ENCODE data around the gene VPS41.

The VPS41 gene

DNA sequence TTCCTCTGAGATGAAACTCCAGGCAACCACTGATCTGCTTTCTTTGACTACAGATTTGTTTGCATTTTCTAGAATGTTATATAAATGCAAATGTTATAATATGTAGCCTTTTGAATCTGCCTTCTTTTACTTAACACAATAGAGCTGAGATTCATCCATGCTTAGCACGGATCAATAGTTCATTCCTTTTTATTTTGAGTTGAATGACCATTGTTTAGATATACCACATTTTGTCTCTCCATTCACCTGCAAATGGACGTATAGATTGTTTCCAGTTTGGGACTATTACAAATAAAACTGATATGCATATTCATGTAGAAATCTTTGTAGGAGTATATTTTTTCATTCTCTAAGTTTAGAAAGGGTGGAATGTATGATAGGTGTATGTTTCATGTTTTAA lies 57.7 kb downstream of the VPS41 start:
- DNase-seq, result no peak

DNA sequence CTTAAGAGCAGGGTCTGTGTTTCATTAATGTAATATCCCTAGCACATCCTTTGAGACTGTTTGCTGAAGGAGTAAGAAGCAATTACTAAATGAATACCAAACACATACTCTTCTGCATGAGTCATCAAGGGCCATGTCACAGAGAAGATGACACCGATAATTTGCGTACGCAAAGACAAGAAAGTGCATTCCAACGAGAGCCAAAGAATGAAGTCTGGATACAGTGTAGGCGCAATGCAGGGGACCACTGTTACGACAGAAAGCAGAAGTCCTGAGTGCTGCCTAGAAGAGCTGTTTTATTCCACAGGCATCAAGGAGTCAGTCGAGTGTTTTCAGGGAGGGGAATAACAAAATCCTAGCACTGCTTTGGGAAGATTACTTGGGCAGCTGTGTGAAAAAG lies 62.7 kb downstream of the VPS41 start:
- DNase-seq, result no peak

DNA sequence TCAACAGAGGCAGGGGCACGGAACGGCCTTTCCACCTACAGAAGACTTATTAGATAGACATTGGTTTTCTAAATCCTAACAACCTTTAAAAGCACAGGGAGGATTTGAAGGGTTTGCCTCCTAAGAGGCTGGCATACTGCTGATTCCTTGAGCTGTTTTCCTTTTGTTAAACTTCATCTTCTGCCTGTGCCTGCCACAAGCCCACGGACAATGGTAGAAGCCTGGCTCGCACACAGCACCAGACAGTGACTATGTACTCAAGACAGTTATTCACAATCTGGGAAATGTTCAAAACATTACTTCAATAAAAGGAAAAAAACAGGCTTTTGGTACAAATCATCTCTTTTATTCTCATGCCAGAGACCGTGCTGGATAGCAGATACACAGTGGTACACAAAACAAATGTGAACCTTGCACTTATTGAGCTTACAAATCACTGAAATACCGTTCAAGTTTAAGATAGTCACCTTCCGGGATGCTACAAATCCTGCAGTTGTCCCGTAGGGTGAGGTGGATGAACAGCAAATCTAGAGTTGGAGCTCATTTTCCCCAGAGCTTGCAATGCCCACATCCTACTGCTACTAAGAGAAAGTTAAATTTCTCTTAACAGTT lies 63.9 kb downstream of the VPS41 start:
- no peak for DNase-seq

DNA sequence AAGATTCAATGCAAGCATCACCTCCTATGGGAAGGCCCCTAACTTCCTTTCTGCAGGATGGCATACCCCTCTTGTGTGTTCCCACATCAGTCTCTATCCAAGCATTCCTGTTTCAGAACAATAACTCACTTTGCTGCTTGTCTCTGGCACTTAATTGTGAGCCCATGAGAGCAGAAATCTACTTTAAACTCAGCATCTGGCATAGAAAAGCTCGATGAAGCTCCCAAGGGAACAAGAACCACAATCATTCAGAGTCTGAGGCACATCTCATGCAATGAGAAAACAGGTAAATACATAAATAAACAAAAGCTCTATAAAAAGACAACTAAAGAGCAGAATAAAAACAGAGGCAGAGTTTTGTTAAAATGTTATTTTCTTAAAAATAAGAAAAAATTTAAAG lies 66.2 kb downstream of the VPS41 start:
- no peak for DNase-seq

DNA sequence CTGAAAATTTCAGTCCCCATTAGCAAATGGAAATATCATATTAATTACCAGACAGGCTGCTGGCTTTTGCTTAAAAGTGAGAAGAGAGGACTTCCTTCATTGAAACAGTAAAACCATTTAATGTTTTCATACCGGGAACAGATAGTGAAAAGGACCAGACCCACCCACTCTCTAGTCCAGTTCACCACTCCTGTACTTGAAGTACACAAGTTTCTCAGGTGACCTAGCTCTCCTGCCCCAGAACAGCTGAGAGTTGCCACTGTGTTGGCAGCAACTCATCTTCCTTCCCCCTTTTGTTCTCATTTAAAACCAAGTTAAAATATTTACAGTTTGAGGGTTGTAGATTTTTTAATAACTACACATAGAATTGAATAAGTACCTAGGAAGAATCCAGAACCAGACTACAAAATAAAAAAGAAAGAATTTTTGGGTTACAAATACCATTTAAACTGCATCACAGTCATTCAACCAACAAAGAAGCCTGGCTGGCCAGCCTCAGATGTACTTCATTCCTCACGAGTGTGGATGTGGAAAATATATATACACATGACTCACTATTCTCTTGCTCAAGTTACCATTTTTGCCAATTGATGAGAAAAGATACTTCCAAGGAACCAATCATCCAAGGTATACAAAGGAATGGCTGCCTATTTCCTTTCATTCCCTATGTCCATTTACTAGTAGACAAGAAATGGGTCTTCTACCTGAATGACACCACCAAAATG lies 68.1 kb downstream of the VPS41 start:
- DNase-seq, result no peak

DNA sequence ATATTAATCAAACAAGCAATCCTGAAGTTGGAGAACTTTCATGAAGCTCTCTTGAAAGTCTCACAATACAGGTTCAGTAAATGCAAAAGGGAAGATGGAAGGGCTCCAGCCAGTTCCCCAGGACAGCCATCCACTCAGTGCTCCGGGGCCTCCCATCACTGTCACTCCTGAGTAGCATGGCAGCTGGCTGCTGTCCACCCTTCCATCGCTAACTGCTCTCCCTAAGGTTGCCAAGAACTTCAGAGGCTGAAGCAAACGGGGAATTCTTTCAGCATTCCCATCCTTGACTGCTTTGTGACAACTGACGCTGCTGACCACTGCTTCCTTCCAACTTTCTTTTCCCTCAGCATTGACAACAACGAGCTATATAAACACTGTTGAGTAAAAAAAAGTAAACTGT lies 69.1 kb downstream of the VPS41 start:
- no peak for DNase-seq

DNA sequence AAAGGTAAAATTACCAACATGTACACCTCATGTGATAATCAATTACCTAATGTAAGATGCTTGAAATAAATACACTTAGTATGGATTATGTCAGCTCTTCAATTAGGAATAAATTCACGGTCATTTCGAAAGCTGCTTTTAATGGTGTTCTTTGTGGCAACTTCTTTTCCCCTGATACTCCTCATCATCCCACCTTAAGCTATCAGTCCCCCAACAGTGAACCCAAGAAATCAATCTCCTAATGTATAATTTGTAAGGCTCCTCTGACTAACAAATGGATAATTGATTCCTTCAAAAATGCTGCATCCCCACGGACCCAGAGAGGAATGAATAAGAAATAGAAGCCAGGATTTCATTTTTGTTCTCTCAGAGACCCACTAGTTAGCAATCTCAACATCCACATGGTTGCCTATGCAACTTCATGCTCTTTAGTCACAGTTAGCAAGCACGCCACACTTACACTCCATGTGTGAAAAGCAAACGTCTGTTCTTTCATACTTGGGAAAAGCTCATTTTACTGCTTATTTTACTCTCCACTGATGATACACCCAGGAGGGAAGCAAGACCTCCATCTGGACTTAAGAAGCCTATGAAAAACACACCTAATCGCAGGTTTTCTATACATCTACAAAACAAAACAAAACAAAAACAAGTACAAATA lies 70.1 kb downstream of the VPS41 start:
- DNase-seq, result no peak

DNA sequence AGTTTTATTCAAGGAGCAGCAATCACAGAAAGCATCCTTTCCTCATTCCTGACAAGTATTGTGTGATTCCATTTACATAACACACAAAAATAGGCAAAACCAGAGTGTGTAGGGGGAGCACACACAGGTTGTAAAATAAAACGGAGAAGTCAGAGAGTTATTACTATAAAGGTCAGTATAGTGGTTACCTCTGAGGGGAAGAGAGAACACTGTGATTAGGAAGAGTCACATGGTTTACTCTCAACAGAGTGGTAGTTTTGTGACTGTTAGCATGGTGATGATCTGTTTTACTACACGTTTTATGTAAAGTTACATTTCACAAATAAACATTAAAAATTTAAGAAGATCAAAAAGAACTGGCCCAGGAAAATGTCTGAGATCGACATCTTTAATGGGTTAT lies 74.6 kb downstream of the VPS41 start:
- no peak for DNase-seq

DNA sequence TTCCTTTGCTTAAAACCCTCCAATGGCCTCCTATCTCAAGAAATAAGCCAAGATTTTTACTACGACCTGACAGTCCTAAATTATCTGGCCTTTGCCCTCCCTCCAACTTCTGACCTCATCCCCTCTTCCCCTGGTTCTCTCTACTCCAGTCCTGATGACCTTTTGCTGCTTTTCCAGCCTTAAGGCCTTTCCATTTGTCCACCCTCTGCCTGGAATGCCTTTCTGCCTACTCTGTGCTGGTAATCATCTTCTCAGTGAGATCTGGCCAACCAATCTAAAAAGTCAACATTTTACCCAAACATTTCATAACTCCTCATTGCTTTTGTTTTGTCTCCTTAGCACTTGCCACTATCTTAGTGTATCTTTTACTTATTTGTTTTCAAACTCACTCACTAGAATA lies 75.7 kb downstream of the VPS41 start:
- no peak for DNase-seq

DNA sequence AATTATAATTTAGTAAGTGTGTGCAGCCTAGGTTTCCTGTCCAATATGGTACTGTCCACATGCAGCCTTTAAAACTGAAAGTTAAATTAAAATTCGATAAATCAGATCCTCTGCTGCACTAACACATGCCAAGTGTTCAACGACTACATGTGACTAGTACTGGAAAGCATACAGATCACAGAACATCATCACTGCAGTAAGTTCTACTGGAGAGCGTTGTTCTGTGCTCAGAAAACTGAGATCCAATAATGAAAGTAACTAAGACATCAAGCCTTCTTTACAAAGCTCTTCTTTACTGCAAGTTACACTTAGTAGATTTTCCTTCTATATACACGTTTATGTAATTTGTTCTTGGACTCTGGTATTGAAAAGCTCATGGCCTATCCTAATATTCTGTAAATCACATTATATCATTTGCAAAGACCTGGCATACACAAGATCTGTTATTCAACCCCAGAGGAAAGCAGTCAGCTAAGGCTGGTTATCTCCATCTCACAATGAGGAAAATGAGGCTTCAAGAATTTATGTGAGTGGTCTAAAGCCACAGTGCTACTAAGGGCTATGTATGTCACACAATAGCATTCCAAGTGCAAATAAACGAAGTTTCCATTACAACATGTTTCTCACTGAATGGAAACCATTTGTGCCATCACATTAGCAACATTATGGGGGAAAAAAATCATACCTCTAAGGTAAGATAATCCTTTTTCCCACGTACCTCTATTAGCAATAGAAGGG lies 77.6 kb downstream of the VPS41 start:
- DNase-seq, result no peak

DNA sequence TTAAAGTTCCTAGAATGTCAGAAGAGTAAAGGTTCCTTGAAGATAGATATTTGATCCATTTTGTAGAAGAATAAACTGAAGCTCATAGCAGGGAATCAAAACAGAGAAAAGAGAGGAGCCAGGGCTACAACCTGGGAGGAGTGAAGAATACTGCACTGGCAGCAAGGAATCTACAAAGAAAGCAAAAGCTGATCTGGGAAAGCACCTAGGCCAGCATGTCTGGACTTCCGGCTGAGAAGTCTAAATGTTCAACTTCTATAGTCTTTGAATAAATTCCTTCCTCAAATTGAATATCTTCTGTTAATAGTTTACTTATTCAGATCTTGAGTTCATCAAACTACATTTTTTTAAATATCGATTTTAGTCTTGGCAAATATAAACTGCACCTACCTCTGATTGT lies 78.2 kb downstream of the VPS41 start:
- no peak for DNase-seq

DNA sequence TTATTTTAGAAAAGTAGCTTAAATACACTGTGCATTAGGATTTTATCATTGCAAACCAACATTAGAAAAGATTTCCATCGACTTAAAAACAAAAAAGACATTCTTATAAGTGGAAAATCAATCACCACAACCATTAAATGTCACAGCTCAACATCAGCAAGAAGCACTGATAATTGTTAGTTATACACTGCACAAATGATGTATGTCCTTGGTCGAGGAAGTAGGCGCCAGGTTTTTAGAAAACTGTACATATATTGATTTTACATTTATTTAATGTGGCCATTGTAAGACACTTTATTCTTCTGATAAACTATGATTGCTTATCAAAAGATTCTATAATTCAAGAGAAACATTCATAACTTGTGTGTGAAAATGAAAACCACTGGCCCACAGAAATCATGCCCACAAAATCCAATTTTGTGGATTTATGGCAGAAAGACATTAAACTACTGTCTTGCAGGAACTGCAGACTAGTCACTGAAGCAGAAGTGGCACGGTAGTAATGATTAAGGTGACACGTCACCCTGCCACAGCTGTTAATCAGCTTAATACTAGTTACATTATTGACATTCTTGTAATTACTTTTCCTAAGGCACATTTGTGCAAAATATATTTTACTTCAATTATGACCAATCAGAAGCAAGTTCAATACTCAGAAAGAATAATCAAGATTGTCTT lies 79.4 kb downstream of the VPS41 start:
- no peak for DNase-seq

DNA sequence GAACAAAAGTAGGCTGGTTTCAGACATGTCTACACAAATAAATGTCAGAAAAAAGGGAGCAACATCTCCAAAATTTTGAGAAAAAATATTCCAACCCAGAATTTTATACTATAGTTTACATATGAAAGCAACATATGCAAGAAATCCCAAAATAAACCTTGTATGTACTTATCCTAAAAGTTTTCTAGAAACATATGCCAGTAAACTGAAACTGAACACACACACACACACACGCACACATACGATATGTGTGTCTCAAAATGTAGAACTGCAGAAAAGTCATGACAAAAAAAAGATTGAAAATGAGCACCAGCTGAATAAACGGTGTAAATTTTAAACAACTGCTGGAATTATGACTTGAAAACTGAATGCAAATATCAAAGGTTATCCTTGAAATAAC lies 81.0 kb downstream of the VPS41 start:
- DNase-seq, result no peak

DNA sequence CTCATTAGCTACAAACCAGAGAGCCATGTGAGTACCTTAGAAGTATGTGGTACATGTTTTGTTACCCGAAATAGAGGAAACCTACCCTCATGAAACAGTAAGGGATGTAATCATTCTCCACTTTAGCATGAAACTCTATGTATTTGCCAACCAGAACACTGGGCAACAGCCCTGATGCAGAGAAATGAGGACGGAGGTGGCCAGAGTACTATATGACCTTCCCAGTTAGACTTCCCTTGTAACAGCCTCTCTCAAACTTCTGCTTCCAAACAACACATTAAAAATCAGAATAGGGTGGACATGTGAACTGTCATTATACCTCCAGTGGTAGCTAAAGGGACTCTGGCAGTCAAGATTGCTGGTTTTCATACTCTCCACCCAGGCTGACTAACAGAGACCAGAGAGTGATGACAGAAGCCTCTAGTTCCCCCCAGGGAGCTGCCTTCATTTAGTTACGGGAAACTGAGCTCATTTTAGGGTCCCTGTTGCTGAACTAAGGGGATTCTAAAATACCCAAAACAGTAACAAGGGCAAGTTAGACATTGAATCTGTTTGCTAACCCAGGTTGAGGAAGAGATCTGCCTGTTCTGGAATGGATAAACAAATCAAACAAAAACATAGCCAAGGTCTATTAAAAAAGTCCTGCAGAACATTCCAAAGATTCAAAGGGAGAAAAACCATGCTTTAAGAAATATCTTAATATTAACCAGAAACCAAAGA lies 83.1 kb downstream of the VPS41 start:
- DNase-seq, result no peak

DNA sequence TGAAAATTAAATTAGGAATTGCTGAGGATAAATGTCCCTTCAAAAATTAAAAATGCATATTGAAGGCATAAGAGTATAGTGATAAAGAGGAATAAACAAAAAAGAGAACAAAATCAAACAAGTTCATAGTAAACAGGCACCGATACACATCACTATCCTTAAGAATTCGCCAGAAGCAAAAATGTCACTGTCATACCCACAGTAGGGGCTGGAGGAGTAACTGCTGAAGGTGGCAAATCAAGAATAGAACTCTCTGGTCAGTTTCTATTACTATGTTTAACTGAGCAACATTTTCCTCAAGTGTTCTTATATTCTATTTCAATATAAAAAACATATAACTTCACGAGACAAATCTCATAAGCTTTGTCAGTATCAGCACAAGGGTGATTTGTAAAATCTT lies 84.0 kb downstream of the VPS41 start:
- no peak for DNase-seq

DNA sequence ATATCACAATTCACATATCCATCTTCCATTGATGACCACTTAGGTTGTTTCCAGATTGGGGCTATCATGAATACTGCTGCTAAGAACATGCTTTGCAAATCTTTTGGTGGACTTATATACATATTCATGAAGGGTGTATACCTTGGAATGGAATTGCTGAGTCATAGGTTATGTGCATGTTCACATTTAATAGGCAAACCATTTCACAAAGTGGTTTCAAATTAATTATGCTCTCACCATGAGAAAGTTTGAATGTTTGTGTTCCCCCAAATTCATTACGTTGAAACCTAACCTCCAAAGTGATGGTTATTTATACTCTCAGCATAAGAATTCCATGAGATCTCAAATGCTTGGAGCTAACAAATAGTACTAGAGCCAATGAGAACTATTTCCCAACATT lies 86.4 kb downstream of the VPS41 start:
- DNase-seq, result no peak

DNA sequence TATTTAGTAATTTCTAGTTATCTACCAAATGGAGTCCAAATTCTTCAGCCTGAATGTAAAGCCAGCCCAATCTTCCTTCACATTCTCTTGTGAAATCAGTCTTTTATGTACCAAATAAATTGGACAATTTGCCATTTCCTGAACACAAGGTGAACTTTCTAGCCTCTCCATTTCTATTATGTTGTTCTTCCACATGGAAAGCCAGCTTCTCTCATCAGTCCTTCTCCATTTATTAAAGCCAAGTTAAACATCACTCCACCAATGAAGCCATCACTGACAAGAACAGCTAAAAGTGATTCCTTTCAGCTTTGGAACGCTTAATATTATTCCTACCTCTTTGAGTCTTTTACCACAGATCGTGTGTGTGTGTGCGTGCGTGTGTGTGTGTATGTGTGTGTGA lies 88.4 kb downstream of the VPS41 start:
- no peak for DNase-seq

DNA sequence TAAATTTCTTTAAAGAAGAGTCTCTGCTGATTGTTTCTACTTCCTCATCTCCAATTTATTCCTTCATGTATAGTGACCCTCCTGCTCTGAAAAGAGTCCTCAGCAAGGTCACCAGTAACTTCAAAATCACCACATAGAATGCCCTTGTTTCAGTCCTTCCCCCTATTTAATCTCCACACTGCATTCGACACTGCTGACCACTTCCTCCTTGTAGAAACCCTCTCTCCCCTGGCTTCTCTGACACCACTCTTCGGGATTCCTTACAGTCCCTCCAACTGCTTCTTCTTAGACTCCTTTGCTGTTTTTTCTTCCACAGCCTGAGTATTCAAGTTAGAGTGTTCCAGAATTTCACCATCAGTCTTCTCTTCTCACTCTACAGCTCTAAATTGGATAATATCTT lies 89.5 kb downstream of the VPS41 start:
- no peak for DNase-seq

DNA sequence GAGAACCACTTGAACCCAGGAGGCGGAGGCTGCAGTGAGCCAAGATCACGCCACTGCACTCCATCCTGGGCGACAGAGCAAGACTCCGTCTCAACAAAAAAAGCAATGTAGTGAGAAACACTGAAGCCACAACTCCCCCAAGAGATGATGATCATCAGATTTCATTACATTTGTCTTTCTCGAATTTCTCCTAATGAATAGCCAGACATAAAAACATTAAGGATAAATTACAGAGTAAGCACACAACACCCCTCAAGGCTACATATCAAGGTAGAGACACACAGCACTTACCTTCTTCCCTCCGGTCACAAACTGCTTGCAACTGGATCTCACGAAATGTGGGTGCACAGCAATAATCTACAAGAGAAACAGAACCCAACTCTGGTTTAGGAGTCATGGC lies 91.5 kb downstream of the VPS41 start:
- DNase-seq, result no peak

DNA sequence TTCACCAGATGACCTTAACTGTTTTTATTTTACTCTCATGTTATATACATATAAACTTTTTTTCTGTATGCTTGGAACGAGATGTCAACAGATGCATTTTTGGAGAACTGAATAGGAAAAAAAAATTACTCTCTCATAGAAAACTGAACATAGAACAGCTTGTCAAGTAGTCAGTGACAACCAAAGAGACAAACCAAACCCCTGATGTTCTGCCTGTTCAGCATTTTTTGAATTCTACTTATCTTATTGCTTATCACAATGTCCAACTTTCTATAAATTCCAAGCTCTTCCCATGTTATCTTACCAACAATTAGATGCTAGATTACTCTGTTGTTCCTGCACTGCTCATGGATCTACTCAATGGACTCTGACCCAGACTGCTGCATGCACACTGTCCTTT lies 95.2 kb downstream of the VPS41 start:
- no peak for DNase-seq

DNA sequence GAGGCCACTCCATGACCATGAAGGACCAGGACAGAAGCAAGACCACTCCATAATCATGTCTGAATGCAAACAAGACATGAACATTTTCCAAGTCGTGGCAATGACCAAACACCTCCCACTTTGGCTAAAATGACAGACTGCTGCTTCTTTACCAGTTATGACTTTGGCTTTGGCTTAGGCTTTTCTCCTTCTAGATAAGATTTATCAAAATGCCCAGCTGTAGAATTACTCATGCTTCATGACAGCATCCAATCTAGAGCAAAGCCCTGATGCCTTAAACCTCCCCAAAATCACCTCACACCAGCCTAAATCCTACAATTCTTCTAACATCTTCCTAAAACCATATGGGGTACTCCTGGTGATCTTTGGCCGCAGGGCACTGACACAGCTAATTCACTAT lies 102.1 kb downstream of the VPS41 start:
- no peak for DNase-seq

DNA sequence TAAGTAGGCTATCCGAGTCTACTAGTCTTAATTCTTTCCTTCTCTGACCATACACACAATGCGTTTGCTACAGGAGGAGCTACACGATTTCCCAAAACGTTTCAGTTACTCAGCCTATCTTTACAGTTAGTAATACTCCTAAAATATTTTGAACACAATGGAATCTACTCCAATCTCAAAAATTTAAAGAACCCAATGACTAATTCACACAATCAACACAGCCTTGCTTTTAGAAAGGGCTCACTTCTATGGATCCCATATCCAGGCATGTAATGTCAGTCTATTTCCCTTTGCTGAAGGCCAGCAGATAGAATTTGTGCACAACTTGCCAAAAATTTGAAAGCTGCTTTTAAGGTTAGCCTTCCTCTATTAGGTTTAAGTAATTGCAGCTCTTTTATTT lies 107.2 kb downstream of the VPS41 start:
- no peak for DNase-seq

Data from activated effector memory CD4-positive, alpha-beta T cell treated with anti-CD3 and anti-CD28 coated beads, Interleukin-2, amount 50 U/mL, for 16 hours (primary cell).